ENCODE data around the gene IGF1R.
"Not testable (repeated sequence)": the region's sequence is repeated elsewhere in the genome, so short reads cannot be mapped to it uniquely, and the experiment has no call there.

Gene IGF1R

DNA sequence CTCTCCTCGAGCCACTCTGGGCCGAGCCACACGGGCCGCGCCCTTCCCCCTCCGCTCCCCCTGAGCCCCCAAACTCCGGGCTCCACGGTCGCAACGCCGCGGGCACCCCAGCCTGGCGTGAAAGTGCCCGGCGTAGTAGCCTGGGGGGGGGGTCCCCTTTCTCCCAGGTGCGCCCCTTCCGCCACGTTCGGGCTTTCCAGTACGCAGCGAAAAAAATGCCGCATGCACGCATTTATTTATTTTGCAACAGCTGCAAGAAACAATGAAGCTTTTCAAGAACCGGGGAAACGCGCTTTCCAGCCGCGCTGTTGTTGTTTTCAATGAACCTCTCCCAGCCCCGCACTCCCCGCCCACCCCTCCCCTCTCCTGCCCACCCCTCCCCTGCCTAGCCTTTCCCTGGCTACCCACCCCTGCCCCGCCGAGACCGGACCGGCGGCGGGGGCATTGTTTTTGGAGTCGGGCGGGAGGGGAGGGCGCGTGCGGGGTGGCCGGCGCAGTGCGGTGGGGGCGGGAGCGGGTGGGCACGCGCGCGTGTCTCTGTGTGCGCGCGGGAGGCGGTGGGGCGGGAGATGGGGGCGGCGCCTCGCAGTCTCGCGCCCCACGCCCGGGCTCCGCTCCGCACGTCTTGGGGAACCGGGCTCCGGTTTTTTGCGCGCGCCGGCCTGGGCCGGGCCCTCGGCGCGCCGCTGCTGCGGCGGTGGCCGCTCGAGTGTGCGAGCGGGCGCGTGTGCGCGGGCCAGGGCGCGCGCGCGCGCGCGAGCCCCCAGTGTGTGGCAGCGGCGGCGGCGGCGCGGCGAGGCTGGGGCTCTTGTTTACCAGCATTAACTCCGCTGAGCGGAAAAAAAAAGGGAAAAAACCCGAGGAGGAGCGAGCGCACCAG lies at the start of gene IGF1R:
IGF1R (plus strand) TSS at position 766 of the 880 bp plus-strand sequence. CDS start 1,043 bp downstream, outside the sequence.
- DNase-seq (ENCODE audit: low spot score), result peak; percentile 87

DNA sequence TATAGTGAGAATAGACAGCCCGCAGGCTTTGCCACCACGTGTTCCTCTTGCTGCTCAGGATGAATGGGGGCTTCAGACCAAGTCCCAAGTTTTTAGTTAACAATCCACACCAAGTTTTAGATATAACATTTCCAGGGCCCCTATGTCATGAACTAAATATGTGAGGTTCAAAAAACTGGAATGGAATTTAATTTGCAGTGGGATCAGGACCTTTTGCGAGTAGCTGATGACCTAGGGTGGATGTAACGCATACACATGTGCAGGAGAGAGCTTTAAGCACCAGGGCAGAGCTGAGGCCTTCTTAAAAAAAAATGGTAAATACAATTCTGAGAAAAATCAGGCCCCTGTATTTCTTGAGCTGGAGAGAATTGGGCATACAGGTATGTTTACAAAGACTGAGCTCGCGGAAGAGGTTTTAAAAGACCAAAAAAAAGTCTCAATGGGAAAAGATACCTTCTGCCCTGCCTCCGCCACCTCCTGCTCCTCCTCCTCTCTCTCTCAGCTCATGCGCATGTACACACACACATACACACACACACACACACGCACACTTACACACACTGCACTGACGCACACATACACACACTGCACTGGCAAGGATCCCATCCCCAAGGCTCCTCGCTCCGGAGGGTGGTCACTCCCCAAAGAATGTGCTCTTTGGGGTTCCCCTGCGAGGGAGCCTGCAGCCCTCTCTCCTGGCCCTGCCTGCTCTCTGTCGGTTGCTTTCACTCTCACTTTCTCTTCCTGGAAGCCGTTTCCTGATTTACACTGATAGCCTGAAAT lies 48.2 kb upstream of the IGF1R start:
- no peak for DNase-seq (ENCODE audit: low spot score)

DNA sequence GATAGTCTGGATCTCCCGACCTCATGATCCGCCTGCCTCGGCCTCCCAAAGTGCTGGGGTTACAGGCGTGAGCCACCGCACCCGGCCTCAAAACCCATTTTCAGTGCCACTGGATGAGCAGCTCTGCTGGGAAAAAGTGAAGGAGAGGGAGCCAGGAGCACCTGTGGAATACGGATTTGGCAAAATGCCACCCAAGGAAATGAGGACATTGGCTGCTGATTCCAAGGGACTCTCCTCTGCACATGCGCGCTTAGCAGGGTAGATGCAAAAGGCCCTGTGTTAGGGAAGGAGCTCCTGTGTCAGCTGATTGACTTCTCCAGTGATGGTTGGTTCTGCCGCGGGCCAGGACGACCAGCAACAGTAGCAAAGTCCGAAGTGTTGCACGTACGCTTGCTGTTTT lies 43.4 kb upstream of the IGF1R start:
- no peak for DNase-seq (ENCODE audit: low spot score)

GRCh38 chr15:98609144-98609852 lies 39.0 kb upstream of the IGF1R start:
- DNase-seq (ENCODE audit: low spot score), result no peak

DNA sequence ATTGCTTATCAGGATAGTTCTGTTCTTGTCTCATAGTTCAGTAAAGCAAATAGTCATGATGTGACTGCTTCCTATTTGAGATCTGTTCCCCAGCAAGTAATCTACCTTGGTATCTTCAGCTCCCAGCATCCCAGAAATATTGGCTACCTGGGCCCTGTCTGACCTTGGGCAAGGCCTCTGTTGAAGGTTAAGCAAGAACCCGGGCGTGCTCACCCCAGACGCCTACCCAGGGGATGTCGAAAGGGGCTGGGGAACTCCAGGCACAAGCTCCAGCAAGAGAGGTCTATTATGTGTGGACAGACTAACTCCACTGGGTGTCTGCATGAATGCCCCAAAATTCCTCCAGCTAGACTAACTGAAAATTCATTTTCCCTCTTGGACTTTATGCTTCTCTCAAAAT lies 37.3 kb upstream of the IGF1R start:
- no peak for DNase-seq (ENCODE audit: low spot score)

DNA sequence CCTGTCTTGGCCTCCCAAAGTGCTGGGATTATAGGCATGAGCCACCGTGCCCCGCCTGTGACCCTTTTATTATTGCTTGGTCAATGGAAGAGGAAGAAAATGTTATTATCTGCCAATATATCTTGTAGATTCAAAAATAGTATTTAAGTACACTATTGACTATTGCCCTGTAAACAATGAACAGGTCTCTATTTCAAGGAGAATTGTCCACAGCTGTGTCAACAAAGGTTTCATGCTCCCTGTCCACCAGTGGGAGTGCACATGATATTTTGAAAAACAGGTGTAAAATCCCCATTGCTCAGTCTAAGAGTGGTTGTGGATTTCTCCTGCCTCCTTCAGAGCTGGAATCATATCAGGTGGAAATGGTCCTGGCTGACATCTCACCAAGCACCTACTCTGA lies 36.5 kb upstream of the IGF1R start:
- no peak for DNase-seq (ENCODE audit: low spot score)

- DNase-seq (ENCODE audit: low spot score), result no peak
Measured at GRCh38 chr15:98612490-98613110, 35.7 kb upstream of the IGF1R start.

GRCh38 chr15:98614681-98615080 lies 33.7 kb upstream of the IGF1R start:
- no peak for DNase-seq (ENCODE audit: low spot score)

- DNase-seq (ENCODE audit: low spot score), result no peak
Measured at GRCh38 chr15:98616397-98616796, 31.9 kb upstream of the IGF1R start.

DNA sequence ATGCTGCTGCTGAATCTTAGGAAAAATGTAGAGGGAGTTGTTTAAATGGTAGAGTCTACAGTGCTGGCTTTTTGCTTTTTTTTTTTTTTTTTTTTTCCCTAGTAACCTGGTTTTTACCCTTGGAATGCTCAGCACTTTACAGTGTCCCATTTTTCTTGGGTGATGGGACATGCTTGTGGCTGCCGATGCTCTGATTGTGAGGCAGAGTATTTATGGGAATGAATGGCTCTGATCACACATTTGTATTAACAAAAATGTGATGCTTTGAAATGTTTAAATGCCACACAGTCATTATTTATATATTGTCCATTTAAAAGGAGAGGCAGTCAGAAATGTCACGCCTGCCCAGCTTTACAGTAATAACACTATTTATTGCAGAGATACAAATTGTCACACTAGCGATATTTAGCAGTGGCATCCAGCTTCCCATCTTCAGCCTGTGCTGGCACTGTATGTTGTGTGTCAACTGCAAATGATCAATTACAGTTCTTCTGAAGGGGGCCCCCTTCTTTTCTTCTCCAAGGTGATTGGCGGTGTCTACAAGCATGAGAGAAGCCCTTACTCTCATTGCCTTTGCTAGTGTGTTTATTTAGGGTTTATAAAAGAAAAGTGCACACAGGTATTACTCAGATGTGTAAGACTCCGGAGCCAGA lies 30.9 kb upstream of the IGF1R start:
- no peak for DNase-seq (ENCODE audit: low spot score)

- not testable (repeated sequence) for DNase-seq (ENCODE audit: low spot score)
Measured at GRCh38 chr15:98618576-98618975, 29.8 kb upstream of the IGF1R start.

DNA sequence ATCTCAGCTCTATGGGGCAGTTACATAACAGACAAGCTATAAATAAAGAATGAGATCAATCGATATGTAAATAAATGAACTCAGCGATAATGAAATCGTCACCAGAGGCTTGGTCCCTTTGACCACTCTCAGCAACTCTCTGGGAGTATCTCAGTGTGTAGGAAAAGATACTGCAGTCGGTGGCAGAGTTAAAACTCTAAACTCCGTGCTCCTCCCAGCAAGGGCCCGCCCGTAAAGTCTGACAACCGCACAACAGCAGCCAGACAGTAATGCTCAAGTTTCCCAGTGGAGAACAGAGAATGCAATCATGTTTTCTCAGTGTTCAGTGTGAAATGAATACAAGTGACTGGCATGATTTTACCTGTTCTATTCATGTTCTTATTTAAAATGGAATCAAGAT lies 28.3 kb upstream of the IGF1R start:
- DNase-seq (ENCODE audit: low spot score), result no peak

- no peak for DNase-seq (ENCODE audit: low spot score)
Measured at GRCh38 chr15:98621021-98621420, 27.3 kb upstream of the IGF1R start.

- no peak for DNase-seq (ENCODE audit: low spot score)
Measured at GRCh38 chr15:98625614-98626013, 22.7 kb upstream of the IGF1R start.

GRCh38 chr15:98626153-98626552 lies 22.2 kb upstream of the IGF1R start:
- no peak for DNase-seq (ENCODE audit: low spot score)

GRCh38 chr15:98628216-98628615 lies 20.1 kb upstream of the IGF1R start:
- no peak for DNase-seq (ENCODE audit: low spot score)

- no peak for DNase-seq (ENCODE audit: low spot score)
Measured at GRCh38 chr15:98635848-98636247, 12.5 kb upstream of the IGF1R start.

DNA sequence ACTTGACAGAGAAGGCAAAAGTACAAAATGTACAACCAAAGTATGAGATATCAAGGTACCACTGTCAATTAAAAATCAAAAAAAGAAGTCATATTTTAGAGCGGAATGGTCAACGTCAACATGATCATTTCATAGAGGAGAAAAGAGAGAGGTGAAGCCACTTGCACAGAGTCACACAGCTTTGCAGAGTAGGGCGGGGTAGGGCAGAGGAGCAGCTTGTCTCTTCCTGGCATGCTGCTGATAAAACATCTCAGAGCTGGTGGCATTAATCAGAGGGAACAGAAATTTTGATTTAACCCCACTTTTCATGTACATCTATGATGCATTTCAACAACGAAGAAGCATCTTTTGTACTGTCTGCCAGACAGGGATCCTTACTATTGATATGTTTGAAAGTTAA lies 5.2 kb upstream of the IGF1R start:
- no peak for DNase-seq (ENCODE audit: low spot score)

DNA sequence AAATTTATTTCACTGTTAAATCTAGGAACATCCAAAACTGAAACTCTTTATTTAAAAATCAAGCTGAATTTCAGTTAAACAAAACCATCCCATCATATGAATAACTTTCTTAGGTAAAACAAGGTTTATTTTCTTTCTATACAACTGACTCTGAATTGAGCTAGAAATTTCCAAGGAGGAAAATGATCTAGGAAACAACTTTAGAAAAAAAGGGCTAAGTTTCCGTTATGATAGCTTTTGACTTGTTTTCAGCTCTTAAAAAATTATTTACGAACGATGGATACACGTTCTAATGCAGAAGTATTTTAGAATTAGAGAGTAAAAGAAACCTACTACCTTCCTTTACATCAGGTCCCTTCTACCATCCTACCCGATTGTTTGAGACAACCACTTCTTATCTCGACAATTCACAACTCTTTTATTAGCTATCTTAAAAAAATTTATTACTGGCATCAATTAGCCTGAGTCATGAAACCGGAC lies 1.8 kb upstream of the IGF1R start:
- no peak for DNase-seq (ENCODE audit: low spot score)

- no peak for DNase-seq (ENCODE audit: low spot score)
Measured at GRCh38 chr15:98647026-98647773, 1.1 kb upstream of the IGF1R start.

Data from kidney capillary endothelial cell (primary cell).